Adipose tissue (tissue), 3 donors: ENCODE measurements around the gene TFCP2L1. TPM values are rescaled to one million over a fixed set of nuclear protein-coding genes. Genes with fewer than 3 reads are reported as not detected.
"Not testable (repeated sequence)": the region's sequence is repeated elsewhere in the genome, so short reads cannot be mapped to it uniquely, and the experiment has no call there.

Source experiments
- H3K27ac ChIP-seq: one replicate; pipeline ENCODE4 v1.5.1; 2013; ENCODE audit warnings: low read depth, low read length
- WGBS, 3 donors: extraction: QIAGEN DNeasy Blood & Tissue Kit; methylation state at CpG; one replicate each; pipeline ENCODE4 v1.1.7; 2013; 5-methylcytosine and 5-hydroxymethylcytosine counted together
- polyA plus RNA-seq, 3 donors: library from polyadenylated mRNA; stranded (reverse); fragments of 200-250 nt; gene quantifications; one replicate each; pipeline ENCODE4 v1.2.3, GENCODE V29; 2013
- donor health status: healthy with polysubstance abuse.
- donor health status: Bipolar disorder and iron deficiency.
- donor health status: healthy.

The TFCP2L1 gene
- polyA plus RNA-seq, 3 donors: 1.1 to 1.8 (median 1.6) TPM

GRCh38 chr2:121298476-121298875 is 13.5 kb upstream of the TFCP2L1 start:
- H3K27ac ChIP-seq: no peak overlapping the region
- WGBS, 3 donors: 93 to 95% (median 94%) methylated on average over 10 to 12 of the region's 12 CpGs

GRCh38 chr2:121297866-121298265 is 12.9 kb upstream of the TFCP2L1 start:
- 81 to 92% (median 90%) methylated on average over 5 of the region's 5 CpGs for WGBS, 3 donors
- H3K27ac ChIP-seq: not testable (repeated sequence)

GRCh38 chr2:121297217-121297830 is 12.3 kb upstream of the TFCP2L1 start:
- 42 to 59% (median 54%) methylated on average over 9 of the region's 9 CpGs for WGBS, 3 donors
- no peak overlapping the region for H3K27ac ChIP-seq

- WGBS, 3 donors: 88 to 94% (median 92%) methylated on average over 7 of the region's 7 CpGs
- H3K27ac ChIP-seq: no peak overlapping the region
Observed at GRCh38 chr2:121295911-121296650, 11.1 kb upstream of the TFCP2L1 start.

GRCh38 chr2:121294881-121295840 is 10.2 kb upstream of the TFCP2L1 start:
- no peak overlapping the region for H3K27ac ChIP-seq
- 88 to 90% (median 88%) methylated on average over 9 of the region's 9 CpGs for WGBS, 3 donors

- H3K27ac ChIP-seq: no peak overlapping the region
Observed at GRCh38 chr2:121293450-121294325, 8.7 kb upstream of the TFCP2L1 start.

GRCh38 chr2:121291251-121291580 is 6.2 kb upstream of the TFCP2L1 start:
- H3K27ac ChIP-seq: no peak overlapping the region
- WGBS, 3 donors: 92 to 95% (median 93%) methylated on average over 5 of the region's 5 CpGs

More at GRCh38 chr2:121293450-121294325, 8.7 kb upstream of the TFCP2L1 start:
- 62 to 78% (median 71%) methylated on average over 14 of the region's 14 CpGs for WGBS, 3 donors

GRCh38 chr2:121289271-121289670 is 4.3 kb upstream of the TFCP2L1 start:
- H3K27ac ChIP-seq: no peak overlapping the region
- 81 to 84% (median 82%) methylated on average over 5 of the region's 5 CpGs for WGBS, 3 donors

GRCh38 chr2:121288454-121289231 is 3.6 kb upstream of the TFCP2L1 start:
- WGBS, 3 donors: 84 to 90% (median 86%) methylated on average over 12 of the region's 12 CpGs
- no peak overlapping the region for H3K27ac ChIP-seq

- WGBS, 3 donors: 94 to 96% (median 96%) methylated on average over 4 of the region's 4 CpGs
- H3K27ac ChIP-seq: no peak overlapping the region
Observed at GRCh38 chr2:121287956-121288355, 3.0 kb upstream of the TFCP2L1 start.

GRCh38 chr2:121287146-121287798 is 2.3 kb upstream of the TFCP2L1 start:
- no peak overlapping the region for H3K27ac ChIP-seq
- WGBS, 3 donors: 77 to 94% (median 80%) methylated on average over 8 to 9 of the region's 9 CpGs

GRCh38 chr2:121286506-121286905 is 1.5 kb upstream of the TFCP2L1 start:
- H3K27ac ChIP-seq: no peak overlapping the region
- 71 to 80% (median 71%) methylated on average over 4 of the region's 4 CpGs for WGBS, 3 donors

- no peak overlapping the region for H3K27ac ChIP-seq
- 91 to 95% (median 94%) methylated on average over 3 of the region's 3 CpGs for WGBS, 3 donors
Observed at GRCh38 chr2:121285926-121286325, 924 bp upstream of the TFCP2L1 start.

GRCh38 chr2:121283670-121284462 is 1.1 kb downstream of the TFCP2L1 start:
- WGBS, 3 donors: 42 to 61% (median 50%) methylated on average over 12 of the region's 12 CpGs
- no peak overlapping the region for H3K27ac ChIP-seq

- no peak overlapping the region for H3K27ac ChIP-seq
- WGBS, 3 donors: 48 to 74% (median 65%) methylated on average over 13 of the region's 13 CpGs
Observed at GRCh38 chr2:121282800-121283385, 2.1 kb downstream of the TFCP2L1 start.

GRCh38 chr2:121281694-121282093 is 3.3 kb downstream of the TFCP2L1 start:
- 65 to 73% (median 67%) methylated on average over 7 of the region's 7 CpGs for WGBS, 3 donors
- H3K27ac ChIP-seq: no peak overlapping the region
